Measurements from ENCODE around the gene LRRC32.

- TF ChIP-seq, protein P1, sequence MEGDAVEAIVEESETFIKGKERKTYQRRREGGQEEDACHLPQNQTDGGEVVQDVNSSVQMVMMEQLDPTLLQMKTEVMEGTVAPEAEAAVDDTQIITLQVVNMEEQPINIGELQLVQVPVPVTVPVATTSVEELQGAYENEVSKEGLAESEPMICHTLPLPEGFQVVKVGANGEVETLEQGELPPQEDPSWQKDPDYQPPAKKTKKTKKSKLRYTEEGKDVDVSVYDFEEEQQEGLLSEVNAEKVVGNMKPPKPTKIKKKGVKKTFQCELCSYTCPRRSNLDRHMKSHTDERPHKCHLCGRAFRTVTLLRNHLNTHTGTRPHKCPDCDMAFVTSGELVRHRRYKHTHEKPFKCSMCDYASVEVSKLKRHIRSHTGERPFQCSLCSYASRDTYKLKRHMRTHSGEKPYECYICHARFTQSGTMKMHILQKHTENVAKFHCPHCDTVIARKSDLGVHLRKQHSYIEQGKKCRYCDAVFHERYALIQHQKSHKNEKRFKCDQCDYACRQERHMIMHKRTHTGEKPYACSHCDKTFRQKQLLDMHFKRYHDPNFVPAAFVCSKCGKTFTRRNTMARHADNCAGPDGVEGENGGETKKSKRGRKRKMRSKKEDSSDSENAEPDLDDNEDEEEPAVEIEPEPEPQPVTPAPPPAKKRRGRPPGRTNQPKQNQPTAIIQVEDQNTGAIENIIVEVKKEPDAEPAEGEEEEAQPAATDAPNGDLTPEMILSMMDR (IDR thresholded peaks at IDR 0.05 in 4 of 5, conservative IDR thresholded peaks at IDR 0.05 in 1 of 5) = no peak
- TF ChIP-seq POLR2A (IDR thresholded peaks at IDR 0.05) = no peak
Measured at GRCh38 chr11:76658231-76658630, 12.3 kb downstream of the LRRC32 start.
